Sigmoid colon (tissue), 4 donors: Measurements from ENCODE around the gene SPRR5.

ENCODE experiments used
- CTCF ChIP-seq, 4 experiments: fragments of 450-650 bp in 3 of 4; fragments of 200-600 bp in 1 of 4; IDR thresholded peaks; one replicate each; pipeline ENCODE4 v1.5.1; 2016 to 2019; ENCODE audit warnings: antibody characterized with exemption in 4 of 4, mild to moderate bottlenecking in 3 of 4, moderate library complexity in 2 of 4
- EP300 ChIP-seq, 4 donors: sonication (generic); formaldehyde crosslinking; IDR thresholded peaks; one replicate each; pipeline ENCODE4 v1.6.1; 2017; ENCODE audit warnings: antibody characterized with exemption in 4 of 4
- POLR2A ChIP-seq, 2 donors: fragments of 450-650 bp; IDR thresholded peaks; one replicate each; pipeline ENCODE4 v1.6.1; 2016; ENCODE audit warnings: antibody characterized with exemption in 2 of 2, mild to moderate bottlenecking in 2 of 2, moderate library complexity in 2 of 2

DNA sequence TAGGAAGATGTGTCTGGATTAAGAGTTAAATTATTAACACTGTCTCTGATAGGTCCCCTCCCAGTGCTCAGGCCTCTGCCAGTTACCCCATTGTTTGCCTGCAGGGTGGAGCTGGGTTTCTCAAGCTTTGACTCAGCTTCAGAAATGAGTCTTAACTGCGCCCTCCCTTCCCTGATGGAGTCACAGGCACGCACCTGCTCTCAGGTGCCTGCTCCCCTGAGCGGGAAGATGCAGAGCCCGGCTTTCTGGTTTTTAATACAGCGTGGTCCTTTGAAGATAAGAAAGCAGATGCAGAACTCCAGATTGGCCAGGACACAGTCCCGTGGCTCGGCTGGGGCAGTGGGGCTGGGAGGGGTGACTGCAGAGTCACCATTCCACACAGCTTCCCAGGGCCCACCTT, 20.2 kb downstream of the SPRR5 start:
- no peak for TF ChIP-seq CTCF (IDR thresholded peaks at IDR 0.05)
- no peak for TF ChIP-seq POLR2A (IDR thresholded peaks at IDR 0.05)
- no peak for TF ChIP-seq EP300 (IDR thresholded peaks at IDR 0.05)
